ENCODE results near the gene NFYC.
A peak's percentile ranks its signal among the peaks of the same experiment; 100 is the strongest.

Gene NFYC

DNA sequence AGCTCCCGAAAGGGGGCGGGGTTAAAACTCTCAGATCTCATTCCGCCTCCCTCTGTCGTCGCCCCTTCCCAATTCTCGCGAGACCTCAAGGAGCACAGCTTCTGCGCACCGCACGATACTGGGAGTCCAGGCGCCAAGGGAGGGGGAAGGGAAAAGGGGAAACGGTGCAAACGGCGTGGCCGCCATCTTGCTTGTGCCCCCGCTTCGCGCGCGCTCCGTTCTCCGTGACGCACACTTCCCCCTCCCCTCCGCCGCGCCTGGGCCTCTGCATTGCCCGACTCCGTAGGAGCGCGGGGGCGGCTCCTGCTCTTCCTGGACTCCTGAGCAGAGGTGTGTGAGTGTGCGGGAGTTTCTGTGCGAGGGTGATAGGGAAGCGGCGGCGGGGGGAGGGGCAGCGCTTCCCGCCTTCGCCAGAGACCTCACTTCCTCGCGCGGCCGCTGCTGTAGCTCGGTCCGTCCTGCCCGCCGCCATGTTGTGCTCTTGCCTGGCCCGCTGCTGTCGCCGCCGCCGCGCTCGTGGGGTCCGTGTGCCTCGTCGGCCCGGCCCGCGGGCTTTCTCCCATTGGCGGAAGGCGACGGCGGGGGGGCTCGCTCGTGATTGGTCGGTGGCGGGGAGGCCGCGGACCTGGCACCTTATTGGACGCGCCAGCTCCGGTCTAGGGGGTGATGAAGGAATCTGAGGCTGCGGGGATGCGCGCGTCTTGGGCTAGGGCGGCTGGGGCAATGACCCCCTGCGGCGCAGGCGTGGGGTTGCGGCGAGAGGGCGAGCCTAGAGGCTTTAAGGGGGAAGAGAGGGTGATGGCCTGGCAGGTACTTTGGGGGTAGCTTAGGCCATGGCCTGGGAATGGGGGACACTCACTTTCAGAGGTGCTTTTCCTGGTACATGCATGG, at the start of gene NFYC:
TSS of gene NFYC (plus strand) at position 167 of the 891 bp plus-strand sequence. CDS start 47,140 bp downstream, outside the sequence.
- TF ChIP-seq POLR2A (IDR thresholded peaks at IDR 0.05; ENCODE audit: low read depth, low read length) = peak; percentile 83
- FAIRE-seq = peak; percentile 96
- DNase-seq (ENCODE audit: insufficient read length, low spot score) = peak; percentile 91

DNA sequence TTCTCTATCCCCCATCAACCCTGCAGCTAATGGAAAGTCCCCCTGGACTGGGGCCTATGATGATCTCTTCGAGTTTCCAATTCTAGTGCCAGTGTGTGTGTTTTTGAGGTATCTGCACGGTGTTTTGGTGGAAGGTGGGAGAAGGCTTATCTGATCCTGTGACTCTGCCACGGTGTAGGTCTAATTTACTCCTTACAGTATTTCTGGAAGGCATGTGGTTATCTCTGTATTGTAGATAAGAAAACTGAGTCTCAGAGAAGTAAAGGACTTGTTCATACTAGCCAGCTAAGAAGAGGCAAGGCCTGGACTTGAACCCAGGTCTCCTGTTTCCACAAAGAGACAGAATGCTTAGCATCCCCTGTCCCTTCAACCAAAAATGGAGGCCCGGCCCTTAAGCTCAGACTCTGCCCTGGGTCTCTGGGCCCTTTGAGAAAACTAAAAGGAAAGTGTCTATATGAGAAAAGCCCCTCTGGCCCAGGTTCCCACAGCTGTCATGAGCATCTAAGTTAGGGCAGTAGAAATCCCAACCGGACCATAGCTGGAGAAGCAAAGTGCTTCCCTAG, 46.3 kb upstream of the NFYC start:
- FAIRE-seq (no peak), DNase-seq (ENCODE audit: insufficient read length, low spot score) (no peak)
- TF ChIP-seq POLR2A (IDR thresholded peaks at IDR 0.05; ENCODE audit: low read depth, low read length) = no peak

DNA sequence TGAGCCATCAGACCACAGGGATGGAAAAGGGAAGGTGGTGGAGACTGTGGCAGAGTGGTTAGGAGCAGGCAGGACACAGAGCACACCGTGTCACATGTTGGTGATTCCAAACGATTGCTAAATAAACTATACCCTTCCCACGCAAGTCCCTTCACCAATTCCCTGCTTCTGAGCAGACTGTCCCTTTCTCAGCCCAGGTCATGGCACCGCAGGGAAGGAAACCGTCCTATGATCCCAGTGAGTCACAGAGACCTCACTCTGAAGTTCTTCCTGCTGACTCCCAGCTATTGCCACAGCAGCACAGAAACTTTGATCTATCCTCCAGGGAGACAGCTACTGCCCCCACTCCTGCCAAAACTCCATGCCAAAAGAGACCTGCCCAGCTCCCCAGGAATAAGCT, 45.2 kb upstream of the NFYC start:
- no peak for TF ChIP-seq POLR2A (IDR thresholded peaks at IDR 0.05; ENCODE audit: low read depth, low read length)
- FAIRE-seq (peak; percentile 72), DNase-seq (ENCODE audit: insufficient read length, low spot score) (peak; percentile 83)

DNA sequence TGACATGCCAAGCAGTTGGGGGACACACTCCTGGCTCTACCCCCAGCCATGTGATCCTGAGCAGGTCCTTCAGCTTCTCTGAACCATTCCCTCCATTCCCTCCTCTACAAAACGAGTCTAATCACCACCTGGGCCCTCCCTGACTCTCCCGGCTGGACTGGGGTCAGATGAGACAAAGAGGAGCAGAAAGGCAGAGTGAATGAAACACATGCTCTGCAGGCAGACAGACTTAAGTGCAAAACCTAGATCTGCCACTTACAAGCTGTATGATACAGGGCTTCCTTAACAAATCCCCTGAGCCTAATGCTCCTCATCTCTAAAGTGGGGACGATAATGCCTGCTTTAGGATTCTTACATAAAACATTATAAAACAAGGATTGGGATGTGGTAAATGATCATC, 43.3 kb upstream of the NFYC start:
- FAIRE-seq (no peak), DNase-seq (ENCODE audit: insufficient read length, low spot score) (no peak)
- no peak for TF ChIP-seq POLR2A (IDR thresholded peaks at IDR 0.05; ENCODE audit: low read depth, low read length)

DNA sequence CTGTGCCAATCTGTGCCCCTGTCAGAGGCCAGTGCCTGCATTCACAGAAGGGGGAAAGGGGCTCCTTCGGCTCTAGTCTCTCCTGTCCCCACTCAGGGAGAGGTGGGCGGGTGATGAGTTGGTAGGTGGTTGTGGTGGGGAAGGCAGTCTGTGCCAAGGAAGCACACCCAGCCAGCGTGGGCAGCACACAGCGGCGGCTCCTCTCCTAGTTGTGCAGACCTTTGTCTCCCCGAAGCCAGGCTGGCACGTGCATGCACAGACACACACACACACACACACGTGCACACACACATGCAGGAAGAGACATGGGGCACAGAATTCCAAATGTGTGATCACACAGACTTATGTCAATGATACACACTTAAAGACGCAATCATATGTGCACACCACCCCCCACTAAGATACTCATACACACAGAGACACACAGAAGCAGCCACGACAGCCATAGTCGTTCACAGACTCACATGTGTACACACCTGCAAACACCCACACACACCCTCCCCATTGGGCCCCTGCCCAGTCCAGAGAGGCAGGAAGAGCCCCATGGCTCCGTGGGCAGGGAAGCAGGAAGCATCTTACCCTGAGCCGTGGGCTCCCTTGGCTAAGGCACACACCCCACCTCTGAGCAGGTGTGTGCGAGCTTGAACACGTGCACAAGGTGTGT, 42.4 kb upstream of the NFYC start:
- TF ChIP-seq POLR2A (IDR thresholded peaks at IDR 0.05; ENCODE audit: low read depth, low read length) = no peak
- no peak for FAIRE-seq
- DNase-seq (ENCODE audit: insufficient read length, low spot score) = no peak

DNA sequence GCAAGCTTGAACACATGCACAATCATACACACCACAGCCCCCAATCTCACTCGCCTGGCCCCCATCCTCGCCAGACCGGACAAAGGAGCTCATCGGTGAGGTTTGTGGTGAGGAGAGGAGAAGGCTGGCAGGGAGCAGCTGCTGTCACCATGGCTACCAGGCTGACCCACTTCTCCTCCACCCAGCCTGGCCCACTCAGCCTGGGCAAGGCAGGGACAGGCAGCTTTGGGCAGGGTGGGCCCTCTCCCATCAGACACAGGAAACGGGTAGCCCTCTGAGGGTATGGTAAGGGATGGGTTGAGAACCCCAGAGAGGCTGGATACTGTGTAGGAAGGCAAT, 41.9 kb upstream of the NFYC start:
- no peak for DNase-seq (ENCODE audit: insufficient read length, low spot score)
- no peak for FAIRE-seq
- TF ChIP-seq POLR2A (IDR thresholded peaks at IDR 0.05; ENCODE audit: low read depth, low read length) = no peak

DNA sequence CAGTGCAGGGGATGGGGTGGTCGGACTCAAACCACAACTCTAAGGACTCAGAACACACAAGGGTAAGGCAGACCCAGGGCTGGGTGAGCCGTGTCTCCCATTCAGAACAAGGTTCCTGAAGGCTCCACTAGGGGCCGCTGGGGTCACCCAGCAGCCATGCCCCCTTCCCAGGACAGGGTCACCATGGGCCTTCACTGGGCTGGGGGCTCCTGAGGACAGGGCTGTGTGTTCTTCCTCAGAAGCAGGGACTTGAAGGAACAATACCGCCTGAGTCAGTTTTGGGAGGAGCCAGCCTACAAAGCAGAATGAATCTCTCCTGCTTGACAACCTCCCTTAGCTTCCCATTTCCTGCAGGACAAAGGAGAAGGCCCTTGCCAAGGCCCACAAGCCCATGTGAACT, 41.4 kb upstream of the NFYC start:
- TF ChIP-seq POLR2A (IDR thresholded peaks at IDR 0.05; ENCODE audit: low read depth, low read length) = no peak
- no peak for FAIRE-seq
- DNase-seq (ENCODE audit: insufficient read length, low spot score) = peak; percentile 61

DNA sequence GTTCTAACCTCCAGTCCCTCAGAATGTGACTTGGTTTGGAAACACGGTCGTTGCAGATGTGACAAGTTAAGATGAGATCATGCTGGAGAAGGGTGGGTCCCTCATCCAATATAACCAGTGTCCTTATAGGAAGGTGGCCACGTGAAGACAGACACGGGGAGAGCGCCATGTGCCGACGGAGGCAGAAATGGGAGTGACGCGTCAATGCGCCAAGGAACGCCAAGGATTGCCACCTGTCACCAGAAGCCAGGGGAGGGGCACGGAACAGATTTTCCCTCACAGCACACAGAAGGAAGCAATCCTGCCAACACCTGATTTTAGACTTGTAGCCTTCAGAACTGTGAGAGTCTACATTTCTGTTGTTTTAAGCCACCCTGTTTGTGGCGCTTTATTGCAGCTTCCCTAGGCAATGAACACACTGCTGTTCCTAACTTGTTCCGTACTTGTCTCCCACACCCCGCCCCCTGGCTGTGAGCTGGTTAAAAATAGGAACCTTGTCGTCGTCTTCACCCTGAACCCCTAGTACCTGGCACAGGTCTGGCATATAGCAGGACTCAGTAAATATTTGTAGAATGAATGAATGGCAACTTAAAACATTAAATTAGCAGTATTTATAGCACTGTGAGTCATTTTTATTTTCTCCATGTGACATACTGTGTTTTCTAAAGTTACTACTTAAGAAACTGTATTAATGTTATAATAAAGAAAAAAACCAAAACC, 40.2 kb upstream of the NFYC start:
- no peak for FAIRE-seq
- no peak for DNase-seq (ENCODE audit: insufficient read length, low spot score)
- no peak for TF ChIP-seq POLR2A (IDR thresholded peaks at IDR 0.05; ENCODE audit: low read depth, low read length)

DNA sequence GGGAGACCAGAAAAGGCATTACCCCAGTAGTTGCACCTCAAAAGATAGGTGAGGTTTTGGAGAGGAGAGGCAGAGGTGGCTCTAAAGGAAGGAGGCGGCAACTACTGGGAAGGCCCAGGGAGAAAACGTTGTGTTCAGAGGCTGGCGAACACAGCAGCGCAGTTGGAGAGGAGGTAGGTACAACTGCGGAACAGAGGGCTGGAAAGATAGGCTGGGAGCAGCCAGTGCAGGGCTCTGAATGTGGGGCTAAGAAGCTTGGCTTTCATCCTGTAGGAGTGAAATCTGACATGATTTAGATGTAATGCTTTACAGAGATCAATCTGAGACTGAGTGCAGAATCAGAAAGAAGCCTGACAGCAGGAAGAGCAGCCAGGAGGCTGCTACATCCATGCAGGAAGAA, 39.0 kb upstream of the NFYC start:
- DNase-seq (ENCODE audit: insufficient read length, low spot score) (no peak), FAIRE-seq (no peak)
- no peak for TF ChIP-seq POLR2A (IDR thresholded peaks at IDR 0.05; ENCODE audit: low read depth, low read length)

DNA sequence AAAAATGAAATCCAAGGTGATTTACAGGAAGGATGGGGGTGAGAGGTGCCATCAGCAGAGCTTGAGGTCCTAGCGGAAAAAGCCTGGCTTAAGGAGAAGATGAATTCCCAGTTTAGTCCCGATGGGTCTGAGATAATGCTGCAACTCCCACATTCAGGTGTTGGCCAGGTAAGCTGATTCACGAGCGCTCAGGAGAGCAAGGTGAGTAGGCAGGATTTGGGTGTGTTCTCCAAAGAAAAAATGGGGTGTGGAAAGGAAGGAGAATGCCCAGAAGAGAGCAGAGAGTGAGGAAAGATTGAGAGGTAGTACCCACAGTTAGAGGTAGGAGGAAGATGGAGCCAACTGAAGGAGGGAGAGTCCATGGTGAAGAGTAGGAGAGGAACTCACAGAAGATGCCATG, 38.5 kb upstream of the NFYC start:
- FAIRE-seq (no peak), DNase-seq (ENCODE audit: insufficient read length, low spot score) (no peak)
- no peak for TF ChIP-seq POLR2A (IDR thresholded peaks at IDR 0.05; ENCODE audit: low read depth, low read length)

DNA sequence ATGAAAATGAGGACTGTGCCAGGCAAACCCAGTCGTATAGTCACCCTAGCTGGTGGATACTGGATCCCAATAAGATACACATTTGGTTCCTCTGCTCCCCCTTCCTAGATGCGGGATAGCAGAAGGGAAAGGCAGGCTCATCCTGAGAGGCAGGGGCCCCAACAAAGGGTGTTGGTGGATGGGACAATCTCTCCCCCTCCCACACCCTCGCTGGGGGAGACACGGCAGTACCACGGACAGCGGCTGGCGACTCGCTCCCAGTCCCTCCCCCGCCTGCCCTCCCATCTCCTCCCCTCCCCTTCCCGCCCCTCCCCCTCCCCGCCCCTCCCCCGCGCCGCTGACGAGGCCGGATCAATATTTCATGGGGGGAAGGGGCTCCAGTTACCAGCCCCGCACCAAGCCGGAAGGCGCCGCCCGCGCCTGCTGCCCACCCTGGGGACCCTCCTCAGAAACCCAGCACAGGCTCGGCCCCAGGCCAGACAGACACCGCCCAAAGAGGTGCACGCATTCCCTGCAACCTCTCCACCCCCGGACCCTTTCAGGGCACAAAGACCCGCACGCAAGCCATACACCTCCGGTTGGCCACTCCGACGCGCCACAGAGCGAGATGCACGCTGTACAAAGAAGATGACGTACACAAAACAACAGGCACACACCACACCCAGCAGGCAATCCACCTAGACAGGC, 37.5 kb upstream of the NFYC start:
- DNase-seq (ENCODE audit: insufficient read length, low spot score) (no peak), FAIRE-seq (no peak)
- no peak for TF ChIP-seq POLR2A (IDR thresholded peaks at IDR 0.05; ENCODE audit: low read depth, low read length)

DNA sequence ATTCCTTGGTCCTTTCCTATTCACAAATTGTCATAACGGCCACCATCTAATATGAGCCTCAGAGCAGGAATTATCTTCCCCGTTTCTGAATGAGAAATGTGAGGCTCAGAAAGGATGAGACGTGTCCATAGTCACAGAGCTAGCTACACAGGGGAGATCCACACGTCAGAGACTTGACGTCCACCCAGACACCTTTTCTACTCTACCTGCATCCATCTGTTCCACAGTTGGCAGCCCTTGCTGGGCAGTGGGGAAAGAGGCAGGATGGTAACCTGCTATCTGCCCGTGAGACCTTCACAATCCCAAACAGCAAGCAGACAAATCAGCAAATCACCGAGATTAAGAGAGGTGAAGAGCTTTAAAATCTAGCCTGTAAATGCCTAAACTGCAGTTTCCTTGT, 34.5 kb upstream of the NFYC start:
- DNase-seq (ENCODE audit: insufficient read length, low spot score) (no peak), FAIRE-seq (no peak)
- no peak for TF ChIP-seq POLR2A (IDR thresholded peaks at IDR 0.05; ENCODE audit: low read depth, low read length)

DNA sequence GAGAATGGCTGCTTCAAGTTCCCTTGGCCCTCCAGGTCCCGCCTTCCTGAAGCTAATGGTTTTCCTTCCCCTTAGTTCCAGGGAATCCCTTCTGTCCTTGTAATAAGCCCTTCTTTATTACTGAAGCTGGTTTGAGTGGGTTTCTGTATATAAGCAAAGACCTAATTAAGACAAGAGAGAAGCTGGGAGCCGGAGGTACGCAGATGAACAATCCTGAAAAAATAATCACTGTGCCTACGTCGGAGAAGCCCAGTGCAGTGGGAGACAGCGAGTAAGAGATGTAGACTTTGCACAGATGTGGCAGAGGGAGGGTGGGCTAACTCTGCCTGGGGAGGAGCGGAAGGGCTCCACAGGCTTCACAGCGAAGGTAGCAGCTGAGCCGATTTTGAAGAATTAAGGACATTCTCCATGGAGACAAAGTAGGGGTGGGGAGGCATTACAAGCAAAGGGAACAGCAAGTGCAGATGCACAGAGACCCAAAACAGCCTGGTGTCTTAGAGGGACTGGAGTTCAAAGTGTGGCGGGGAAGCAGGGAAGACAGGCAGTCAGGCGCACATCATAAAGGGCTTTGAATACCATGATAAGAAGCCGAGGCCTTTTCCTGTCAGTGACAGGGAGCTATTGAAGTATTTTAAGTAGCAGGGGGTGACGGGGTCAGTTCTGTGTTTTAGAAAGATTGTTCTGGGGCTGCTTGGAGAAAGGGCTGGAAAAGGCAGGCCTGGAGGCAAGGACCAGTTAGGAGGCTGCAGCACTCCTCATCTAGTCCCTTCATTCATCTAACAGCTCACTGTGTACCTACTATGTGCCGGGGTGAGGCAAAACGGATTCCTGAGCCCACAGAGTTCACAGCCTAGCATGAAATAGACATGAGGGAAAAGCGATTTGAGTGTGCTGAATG, 32.5 kb upstream of the NFYC start:
- no peak for FAIRE-seq
- no peak for DNase-seq (ENCODE audit: insufficient read length, low spot score)
- no peak for TF ChIP-seq POLR2A (IDR thresholded peaks at IDR 0.05; ENCODE audit: low read depth, low read length)
